ENCODE data around the gene DCN.

DNA sequence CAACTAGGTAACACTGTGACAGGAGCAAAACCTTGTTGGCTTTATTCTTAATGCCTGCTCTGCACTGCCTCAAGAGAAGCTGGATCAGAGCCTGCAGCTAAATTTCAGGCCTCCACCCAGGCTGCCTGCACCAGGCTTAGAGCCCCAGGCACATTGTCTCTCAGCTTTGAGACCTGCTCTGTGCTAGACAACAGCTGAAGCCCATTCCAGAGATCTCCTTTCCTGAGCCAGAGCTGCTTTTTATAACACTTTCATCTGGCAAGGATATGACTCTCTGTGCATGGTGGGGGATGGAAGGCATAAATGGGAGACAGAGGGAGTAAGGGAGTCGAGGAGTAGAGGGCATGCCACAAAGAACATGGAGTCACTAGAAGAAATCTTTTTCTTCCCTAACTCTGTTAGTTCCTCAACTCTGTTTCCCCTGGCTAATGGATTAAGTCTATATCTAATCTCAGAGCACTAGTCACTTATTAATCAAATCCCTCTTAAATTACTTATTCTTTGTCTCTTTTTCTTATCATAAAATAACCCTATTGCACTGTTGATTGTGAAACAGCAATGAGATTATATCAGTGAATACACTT lies 44.2 kb downstream of the DCN start:
- TF ChIP-seq, protein P1, sequence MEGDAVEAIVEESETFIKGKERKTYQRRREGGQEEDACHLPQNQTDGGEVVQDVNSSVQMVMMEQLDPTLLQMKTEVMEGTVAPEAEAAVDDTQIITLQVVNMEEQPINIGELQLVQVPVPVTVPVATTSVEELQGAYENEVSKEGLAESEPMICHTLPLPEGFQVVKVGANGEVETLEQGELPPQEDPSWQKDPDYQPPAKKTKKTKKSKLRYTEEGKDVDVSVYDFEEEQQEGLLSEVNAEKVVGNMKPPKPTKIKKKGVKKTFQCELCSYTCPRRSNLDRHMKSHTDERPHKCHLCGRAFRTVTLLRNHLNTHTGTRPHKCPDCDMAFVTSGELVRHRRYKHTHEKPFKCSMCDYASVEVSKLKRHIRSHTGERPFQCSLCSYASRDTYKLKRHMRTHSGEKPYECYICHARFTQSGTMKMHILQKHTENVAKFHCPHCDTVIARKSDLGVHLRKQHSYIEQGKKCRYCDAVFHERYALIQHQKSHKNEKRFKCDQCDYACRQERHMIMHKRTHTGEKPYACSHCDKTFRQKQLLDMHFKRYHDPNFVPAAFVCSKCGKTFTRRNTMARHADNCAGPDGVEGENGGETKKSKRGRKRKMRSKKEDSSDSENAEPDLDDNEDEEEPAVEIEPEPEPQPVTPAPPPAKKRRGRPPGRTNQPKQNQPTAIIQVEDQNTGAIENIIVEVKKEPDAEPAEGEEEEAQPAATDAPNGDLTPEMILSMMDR (conservative IDR thresholded peaks at IDR 0.05; ENCODE audit: low read depth, low read length) = no peak
- no peak for TF ChIP-seq EZH2 (IDR thresholded peaks at IDR 0.05; ENCODE audit: low read length, unreplicated experiment)
- no peak for TF ChIP-seq EZH2phosphoT487 (IDR thresholded peaks at IDR 0.05; ENCODE audit: borderline replicate concordance, low read length)

All from PC-3 (cell line).